ENCODE data around the gene DMPK. TPM values are rescaled to one million over a fixed set of nuclear protein-coding genes. Genes with fewer than 3 reads are reported as not detected.

DMPK gene
- total and polyA plus RNA-seq, 2 of the 4 experiments (the other 2 are of a cell fraction) = 7.9 to 50.7 TPM

DNA sequence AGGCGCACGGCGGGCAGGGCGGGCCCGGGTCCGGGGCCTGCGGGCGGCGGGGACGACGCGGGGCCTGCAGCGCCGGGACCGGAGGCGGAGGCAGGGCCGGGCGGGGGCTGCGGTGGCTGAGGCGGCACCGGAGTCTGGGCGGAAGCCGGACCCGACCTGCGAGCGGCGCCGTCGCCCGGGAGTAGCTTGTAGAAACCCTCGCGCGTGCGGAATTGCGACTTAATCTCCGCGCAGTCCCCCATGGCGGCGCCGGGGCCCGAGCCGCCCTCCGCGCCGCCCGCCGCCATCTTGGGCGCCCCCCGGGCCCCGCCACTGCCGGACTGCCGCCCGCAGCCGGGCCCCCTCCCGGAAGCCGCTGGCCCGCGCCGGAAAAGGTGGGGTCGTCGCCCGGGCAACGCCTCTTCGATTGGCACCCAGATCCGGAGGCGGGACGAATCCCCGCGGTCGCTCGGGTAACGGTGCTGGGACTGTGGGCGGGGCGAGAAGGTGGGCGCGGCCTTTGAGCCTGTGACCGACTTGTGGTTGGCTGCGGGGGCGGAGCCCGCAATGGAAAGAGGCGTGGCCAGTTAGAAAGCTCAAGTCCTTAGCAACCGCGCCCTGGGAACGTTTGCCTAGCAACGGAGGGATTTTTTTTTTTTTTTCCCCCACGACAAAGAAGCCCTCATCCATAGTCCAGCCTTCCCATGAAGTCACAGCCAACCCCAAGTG is 10.3 kb upstream of the DMPK start, which contains the start of gene DMWD:
Gene DMWD, minus strand, starts transcription at position 376 of the 708 bp plus-strand sequence. Its CDS starts 89 bp downstream, at position 287.
- H3K4me1 ChIP-seq (ENCODE audit: control insufficient read depth, insufficient read depth, low read length) = peaks cover 6% of the 10 kb centered on the region
- H4K20me1 ChIP-seq (ENCODE audit: insufficient read depth, low read length) = peaks cover 4% of the 10 kb centered on the region; the same call in 1 of the 2 replicates
- peak within 1 kb of the TSS; percentile 95 for H2AK9ac ChIP-seq (replicated peaks; ENCODE audit: low read depth, low read length, poor library complexity)
- H4K8ac ChIP-seq (ENCODE audit: low read depth in 2 of 2, low read length in 2 of 2) = peak within 1 kb of the TSS; percentile 50 to 90; a peak in 2 of 4 replicates
- H3K23ac ChIP-seq (ENCODE audit: low read depth, low read length) = peak within 1 kb of the TSS; percentile 90
- in situ Hi-C loops (cut with MboI; ENCODE audit: low sequenced_read_pairs) = no loop called here
- intact Hi-C loops (cut with micrococcal nuclease) = no loop called here
- H3K4me2 ChIP-seq (ENCODE audit: low read depth, low read length) = peak within 1 kb of the TSS; percentile 98
- H2BK120ac ChIP-seq (ENCODE audit: low read depth, low read length) = peak within 1 kb of the TSS; percentile 36; the same call in 1 of the 2 replicates
- H4K91ac ChIP-seq (ENCODE audit: insufficient read depth, low read depth, low read length) = peak within 1 kb of the TSS; percentile 70
- no peaks in the 10 kb centered on the region for H3K9me3 ChIP-seq (ENCODE audit: control insufficient read depth, insufficient read depth, low read length)
- dilution Hi-C loops (cut with HindIII; ENCODE audit: low sequenced_read_pairs, unreplicated experiment) = no loop called here
- no peaks in the 10 kb centered on the region for H3K27me3 ChIP-seq (ENCODE audit: control insufficient read depth, insufficient read depth, low read length)
- H3K9ac ChIP-seq (ENCODE audit: low read depth, low read length) = peak within 1 kb of the TSS; percentile 90
- H2BK5ac ChIP-seq (ENCODE audit: low read depth, low read length, poor library complexity, severe bottlenecking) = peak within 1 kb of the TSS; percentile 77
- H4K5ac ChIP-seq (ENCODE audit: low read depth, low read length) = peak within 1 kb of the TSS; percentile 54
- peak within 1 kb of the TSS; percentile 94 for H2AFZ ChIP-seq (replicated peaks; ENCODE audit: low read length, poor library complexity)
- H3K4ac ChIP-seq (ENCODE audit: low read depth, low read length) = peak within 1 kb of the TSS; percentile 86
- H3K18ac ChIP-seq (ENCODE audit: low read depth, low read length) = no peak within 1 kb of the TSS; the same call in 1 of the 2 replicates
- ATAC-seq (ENCODE audit: low read depth) = peak; percentile 99
- TF ChIP-seq RAD21 (IDR thresholded peaks at IDR 0.05; ENCODE audit: low read length) (no peak), CHD1 (IDR thresholded peaks at IDR 0.05; ENCODE audit: low read depth, low read length) (no peak), POLR2A (IDR thresholded peaks at IDR 0.05; ENCODE audit: low read depth, low read length) (peak; percentile 88), SMC3 (IDR thresholded peaks at IDR 0.05; ENCODE audit: low read depth, low read length) (no peak), MAZ (IDR thresholded peaks at IDR 0.05; ENCODE audit: borderline replicate concordance, low read depth, low read length) (peak; percentile 86; the same call in 1 of the 2 replicates), NFE2L2 (IDR thresholded peaks at IDR 0.05; ENCODE audit: low read depth, low read length) (no peak), MXI1 (IDR thresholded peaks at IDR 0.05; ENCODE audit: borderline replicate concordance, low read depth, low read length) (peak; percentile 37; the same call in 1 of the 2 replicates), MAFK (IDR thresholded peaks at IDR 0.05; ENCODE audit: low read depth, low read length) (no peak), BHLHE40 (IDR thresholded peaks at IDR 0.05; ENCODE audit: low read depth, low read length) (no peak)
- TF ChIP-seq, protein P1, sequence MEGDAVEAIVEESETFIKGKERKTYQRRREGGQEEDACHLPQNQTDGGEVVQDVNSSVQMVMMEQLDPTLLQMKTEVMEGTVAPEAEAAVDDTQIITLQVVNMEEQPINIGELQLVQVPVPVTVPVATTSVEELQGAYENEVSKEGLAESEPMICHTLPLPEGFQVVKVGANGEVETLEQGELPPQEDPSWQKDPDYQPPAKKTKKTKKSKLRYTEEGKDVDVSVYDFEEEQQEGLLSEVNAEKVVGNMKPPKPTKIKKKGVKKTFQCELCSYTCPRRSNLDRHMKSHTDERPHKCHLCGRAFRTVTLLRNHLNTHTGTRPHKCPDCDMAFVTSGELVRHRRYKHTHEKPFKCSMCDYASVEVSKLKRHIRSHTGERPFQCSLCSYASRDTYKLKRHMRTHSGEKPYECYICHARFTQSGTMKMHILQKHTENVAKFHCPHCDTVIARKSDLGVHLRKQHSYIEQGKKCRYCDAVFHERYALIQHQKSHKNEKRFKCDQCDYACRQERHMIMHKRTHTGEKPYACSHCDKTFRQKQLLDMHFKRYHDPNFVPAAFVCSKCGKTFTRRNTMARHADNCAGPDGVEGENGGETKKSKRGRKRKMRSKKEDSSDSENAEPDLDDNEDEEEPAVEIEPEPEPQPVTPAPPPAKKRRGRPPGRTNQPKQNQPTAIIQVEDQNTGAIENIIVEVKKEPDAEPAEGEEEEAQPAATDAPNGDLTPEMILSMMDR (conservative IDR thresholded peaks at IDR 0.05; ENCODE audit: low read depth, low read length) = no peak
- TF ChIP-seq, protein P2, sequence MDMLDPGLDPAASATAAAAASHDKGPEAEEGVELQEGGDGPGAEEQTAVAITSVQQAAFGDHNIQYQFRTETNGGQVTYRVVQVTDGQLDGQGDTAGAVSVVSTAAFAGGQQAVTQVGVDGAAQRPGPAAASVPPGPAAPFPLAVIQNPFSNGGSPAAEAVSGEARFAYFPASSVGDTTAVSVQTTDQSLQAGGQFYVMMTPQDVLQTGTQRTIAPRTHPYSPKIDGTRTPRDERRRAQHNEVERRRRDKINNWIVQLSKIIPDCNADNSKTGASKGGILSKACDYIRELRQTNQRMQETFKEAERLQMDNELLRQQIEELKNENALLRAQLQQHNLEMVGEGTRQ (IDR thresholded peaks at IDR 0.05; ENCODE audit: low read depth, low read length) = peak; percentile 32; the same call in 1 of the 2 replicates
- H3K27ac ChIP-seq (ENCODE audit: insufficient read depth, low read length) = peak within 1 kb of the TSS; percentile 84
- TSS peak; percentile 23 for BruUV-seq (replicated peaks)
- H3K4me3 ChIP-seq (ENCODE audit: insufficient read depth, low read depth, low read length) = peak within 1 kb of the TSS; percentile 82
- H2BK15ac ChIP-seq (ENCODE audit: low read depth, low read length) = no peak within 1 kb of the TSS
- ChIA-PET CTCF (no interaction called here), POLR2A (ENCODE audit: unreplicated experiment) (interaction anchor here (0.6 to 1.5 kb wide), 6 partner anchors 8 to 155 kb away, joined by 3 to 13 read pairs (median 6); partner anchors contain the start of genes DMPK and SIX5)
- H3K36me3 ChIP-seq (ENCODE audit: control insufficient read depth, insufficient read depth, low read length) = peaks cover 21% of the 10 kb centered on the region
- peak within 1 kb of the TSS; percentile 83 for H3K56ac ChIP-seq (ENCODE audit: extremely low read depth, insufficient read depth, low read length)
- H3K9me1 ChIP-seq (ENCODE audit: insufficient read depth, low read length) = peaks cover 5% of the 10 kb centered on the region
- H3K14ac ChIP-seq (replicated peaks; ENCODE audit: low read depth, low read length) = peak within 1 kb of the TSS; percentile 94
- 0% methylated on average over 52 of the region's 86 CpGs; no CpG with 5 or more reads in 1 of the 2 experiments for WGBS, 2 experiments (ENCODE audit: extremely low coverage in 2 of 2, insufficient read length in 1 of 2)
- H2AK5ac ChIP-seq (ENCODE audit: low read depth, low read length) = peak within 1 kb of the TSS; percentile 98
- H2BK20ac ChIP-seq (ENCODE audit: low read depth, low read length) = no peak within 1 kb of the TSS
- DNase-seq = peak; percentile 98
- H3K79me1 ChIP-seq (ENCODE audit: low read depth in 1 of 2, low read length in 2 of 2) = peaks cover 13 to 41% of the 10 kb centered on the region in 2 experiments
